DND-41 (cell line): ENCODE measurements around the gene SMAD5.

Source experiments
- CTCF ChIP-seq: IDR thresholded peaks from 2 replicates; pipeline ENCODE4 v1.5.1; 2012; ENCODE audit warnings: borderline replicate concordance, low read length, moderate library complexity, mild to moderate bottlenecking; ENCODE audit not compliant: poor library complexity, severe bottlenecking; ENCODE audit errors: extremely low read depth
- EZH2 ChIP-seq: IDR thresholded peaks from 3 replicates; pipeline ENCODE4 v1.6.1; 2012; ENCODE audit warnings: borderline replicate concordance, low read depth, mild to moderate bottlenecking, moderate library complexity, low read length, inconsistent platforms; ENCODE audit not compliant: severe bottlenecking

GRCh38 chr5:136135536-136135935 lies 2.9 kb downstream of the SMAD5 start:
- TF ChIP-seq CTCF (no peak), EZH2 (no peak)
